SW480 (cell line): ENCODE results near the gene NAE1.

ENCODE experiments used
- DNase-seq: peaks from one replicate; pipeline ENCODE4 v3.0.0-alpha.2; 2016; ENCODE audit warnings: low spot score

Gene NAE1

DNA sequence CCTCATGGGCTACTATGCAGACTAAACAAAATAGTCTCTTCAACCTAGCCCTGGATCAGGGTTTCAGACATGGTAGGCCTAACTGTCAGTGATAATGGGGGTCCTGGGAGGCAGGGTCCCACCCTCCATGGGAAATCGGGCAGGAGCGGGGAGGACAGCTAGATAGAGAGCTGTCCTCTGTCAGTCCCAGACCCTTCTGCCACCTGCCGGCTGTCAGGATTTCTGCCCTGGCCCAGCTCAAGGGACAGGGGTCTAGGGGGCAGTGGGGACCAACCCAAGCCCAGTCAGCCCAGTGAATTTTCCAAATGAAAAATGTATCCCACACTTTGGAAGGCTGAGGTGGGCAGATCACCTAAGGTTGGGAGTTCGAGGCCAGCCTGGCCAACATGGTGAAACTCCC lies 18.8 kb upstream of the NAE1 start:
- no peak for DNase-seq

DNA sequence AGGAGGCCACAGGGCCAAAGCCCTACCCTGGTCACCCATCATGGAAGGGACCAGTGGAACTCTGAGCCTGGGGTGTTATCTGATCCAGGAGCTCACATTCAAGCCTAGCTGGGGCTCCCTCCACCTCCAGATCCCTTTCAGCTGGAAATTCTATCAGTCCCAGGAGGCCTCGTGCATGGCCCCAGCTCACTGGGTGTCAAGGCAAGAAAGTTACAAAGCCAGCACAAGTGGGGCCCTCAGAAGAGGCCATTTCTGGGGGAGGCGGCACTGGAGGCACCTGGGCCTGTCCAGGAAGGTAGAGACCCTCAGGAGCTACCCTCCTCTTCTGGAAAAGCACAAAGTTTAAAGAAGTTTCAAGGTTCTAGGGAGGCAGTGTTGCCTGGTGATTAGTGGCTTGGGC lies 18.2 kb upstream of the NAE1 start:
- DNase-seq = no peak

DNA sequence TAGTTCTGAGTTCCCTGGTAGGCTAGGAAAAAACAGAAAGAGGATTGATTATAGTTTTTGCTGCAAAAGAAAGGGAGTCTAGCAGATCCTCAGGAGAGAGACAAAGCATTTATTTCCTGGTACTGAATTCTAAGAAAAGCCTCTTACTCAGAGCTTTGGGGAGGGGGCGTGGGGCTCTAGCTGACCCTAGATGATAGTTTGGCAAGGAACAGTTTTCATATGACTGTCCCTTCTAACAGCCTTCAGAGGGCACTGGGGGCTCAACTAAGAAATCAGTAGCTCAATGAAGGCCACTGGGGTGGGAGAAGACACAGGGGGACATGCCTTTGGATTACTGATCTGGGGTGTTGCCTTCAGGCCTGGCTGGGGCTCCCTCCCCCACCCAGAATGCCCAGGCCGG lies 17.4 kb upstream of the NAE1 start:
- no peak for DNase-seq

DNA sequence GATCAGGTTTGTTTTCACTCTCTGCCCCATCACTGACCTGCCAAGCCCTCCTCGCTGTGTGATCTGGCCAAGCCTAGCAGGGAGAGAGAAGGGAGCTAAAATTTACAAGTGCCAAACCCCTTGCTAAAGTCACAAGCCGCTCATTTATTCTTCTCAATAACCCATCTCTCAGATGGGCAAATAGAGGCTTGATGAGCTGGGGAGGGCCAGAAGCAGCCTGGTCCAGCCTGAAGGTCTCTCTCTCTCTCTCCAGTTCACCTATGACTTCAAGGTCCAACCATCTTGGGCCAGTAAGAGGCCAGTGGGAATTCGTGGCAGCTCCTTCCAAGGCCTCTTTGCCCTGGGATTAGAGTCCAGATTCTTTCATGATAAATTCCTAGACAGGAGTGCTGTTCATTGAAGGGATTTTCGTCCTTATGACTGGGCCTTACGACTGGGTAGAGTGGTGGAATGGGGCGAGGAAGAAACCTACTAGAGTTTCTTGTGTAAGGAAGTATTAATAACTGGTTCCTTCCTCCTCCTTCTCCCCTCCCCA lies 16.8 kb upstream of the NAE1 start:
- DNase-seq = no peak

DNA sequence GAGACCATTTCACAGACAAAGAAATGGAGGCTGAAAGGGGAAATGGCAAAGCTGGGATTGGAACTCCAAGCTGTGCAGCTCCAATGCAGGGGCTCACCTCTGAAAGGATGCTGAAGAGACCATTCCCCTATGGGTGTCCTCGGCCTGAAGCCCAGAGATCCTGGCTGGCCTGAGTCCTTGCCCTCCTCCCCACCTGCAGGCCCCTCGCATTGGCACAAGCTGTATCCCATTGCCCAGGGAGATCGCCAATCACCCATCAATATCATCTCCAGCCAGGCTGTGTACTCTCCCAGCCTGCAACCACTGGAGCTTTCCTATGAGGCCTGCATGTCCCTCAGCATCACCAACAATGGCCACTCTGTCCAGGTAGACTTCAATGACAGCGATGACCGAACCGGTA lies 16.1 kb upstream of the NAE1 start:
- DNase-seq = no peak

DNA sequence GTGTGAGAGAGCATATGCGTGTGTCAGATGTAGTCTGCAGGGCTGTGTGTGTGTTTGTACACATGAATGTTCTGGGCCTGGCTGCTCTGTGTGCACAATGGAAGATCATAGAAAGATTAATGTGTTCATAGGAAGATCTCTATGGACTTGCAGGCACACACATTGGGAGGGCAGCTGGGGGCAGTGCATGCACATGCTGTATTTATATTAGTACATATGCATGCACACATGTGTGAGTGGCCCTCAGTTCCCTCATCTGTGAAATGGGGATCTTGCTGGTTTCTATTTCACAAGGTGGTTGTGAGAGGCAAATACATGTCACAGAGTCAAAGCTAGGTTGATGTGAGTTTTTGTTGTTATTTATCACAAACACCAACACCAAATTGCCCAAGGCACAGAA lies 15.5 kb upstream of the NAE1 start:
- no peak for DNase-seq

DNA sequence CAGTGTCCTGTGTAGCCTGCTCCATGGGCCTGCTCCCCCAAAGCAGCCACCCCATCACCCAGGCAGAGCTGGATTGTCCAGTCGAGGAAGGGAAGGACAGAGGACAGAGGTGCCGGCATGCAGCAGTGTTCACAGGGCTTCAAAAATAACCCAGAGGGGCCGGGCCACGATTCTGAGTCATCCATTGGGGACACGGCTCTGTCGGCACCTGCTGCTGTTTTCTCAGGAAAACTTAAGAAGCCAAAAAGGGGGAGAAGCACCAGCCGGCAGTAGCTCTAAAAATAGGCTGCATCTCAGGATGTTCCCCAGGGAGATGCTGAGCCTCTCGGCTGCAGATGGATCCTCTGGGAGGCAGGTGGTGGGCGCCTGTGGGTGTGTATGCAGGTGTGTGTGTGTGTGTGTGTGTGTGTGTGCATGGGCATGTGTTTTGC lies 15.0 kb upstream of the NAE1 start:
- no peak for DNase-seq

DNA sequence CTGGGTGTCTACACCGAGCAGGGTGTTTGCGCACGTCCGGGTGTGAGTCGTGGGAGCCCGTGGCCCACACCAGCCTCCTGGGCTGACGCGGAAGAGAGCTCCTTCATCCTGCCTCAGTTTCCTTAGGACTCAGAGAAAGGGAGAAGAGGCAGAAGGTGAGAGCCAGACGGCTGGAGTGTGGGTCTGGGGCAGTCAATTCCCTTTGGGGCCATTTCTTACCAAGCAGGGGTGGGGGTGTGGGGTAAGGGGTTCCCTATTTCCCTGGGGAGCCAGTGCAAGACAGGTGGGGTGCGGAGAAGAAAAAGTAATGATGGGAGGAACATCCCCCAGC lies 14.3 kb upstream of the NAE1 start:
- DNase-seq = no peak

DNA sequence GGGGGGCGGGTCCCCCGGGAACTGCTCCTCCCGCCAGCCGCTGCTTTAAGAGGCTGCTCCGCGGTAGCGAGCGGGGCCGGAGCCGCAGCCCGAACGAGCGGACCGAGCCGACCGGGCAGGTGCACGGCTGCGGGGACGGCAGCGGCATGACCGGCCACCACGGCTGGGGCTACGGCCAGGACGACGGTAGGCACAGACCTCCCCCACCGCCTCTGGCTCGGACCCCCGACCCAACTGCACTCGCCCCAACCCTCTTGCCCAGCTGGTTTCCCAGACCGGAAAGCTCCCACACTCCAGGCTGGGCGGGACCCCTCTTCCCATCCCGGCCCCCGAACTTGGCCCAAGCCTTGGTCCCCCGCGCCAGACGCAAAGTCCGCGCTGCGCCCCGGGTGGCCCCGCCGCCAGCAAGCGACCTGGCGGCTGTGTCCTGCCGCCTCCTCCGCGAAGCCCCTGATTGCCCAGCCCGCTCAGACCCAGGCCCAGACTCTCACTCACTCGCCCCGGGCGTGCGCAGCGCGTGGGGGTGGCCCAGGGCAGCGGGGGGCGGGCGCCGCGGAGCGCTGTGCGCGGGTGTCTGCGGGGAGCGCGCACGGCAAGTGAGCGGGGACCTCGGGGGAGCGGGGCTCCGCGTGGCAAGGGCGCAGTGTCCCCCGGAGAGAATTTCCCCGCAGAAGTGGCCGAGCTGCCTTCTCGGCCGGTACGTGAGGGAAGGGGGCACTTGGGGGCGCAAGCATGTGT lies 13.7 kb upstream of the NAE1 start, which contains the start of gene CA7:
TSS of gene CA7 (plus strand) at position 73 of the 738 bp plus-strand sequence. CDS start at position 147, 74 bp downstream.
- DNase-seq = no peak

DNA sequence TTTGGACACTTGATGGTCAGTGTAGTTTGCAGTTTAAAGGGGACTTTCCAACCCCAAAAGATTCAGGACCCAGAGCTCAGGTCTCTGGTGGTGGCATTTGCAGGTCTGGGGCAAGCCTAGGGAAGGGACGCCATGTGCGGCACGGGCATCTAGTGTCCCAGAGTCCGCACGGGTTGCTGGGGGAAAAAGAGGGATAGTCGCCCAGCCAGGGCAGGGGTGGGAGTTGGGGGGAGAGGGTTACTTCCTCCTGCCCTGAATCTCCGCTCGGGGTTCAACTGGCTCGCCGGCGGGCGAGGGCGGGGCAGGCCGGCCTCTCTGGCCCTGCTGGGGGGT lies 13.2 kb upstream of the NAE1 start:
- DNase-seq = no peak

DNA sequence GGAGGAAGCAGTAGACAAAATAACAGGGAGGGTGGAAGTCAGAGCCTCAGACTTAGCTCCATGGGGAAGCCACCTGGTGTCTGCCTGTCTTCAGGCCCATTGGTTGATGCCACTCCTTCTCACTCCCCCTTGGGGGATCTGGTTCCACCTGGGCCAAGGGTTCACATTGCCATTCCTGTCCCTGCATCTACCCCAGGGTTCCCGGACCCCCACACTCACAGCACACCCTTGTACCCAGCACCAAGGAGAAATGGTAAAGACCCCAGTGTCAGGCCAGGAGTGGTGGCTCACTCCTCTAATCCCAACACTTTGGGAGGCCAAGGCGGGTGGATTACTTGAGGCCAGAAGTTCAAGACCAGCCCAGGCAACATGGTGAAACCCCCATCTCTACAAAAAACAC lies 12.4 kb upstream of the NAE1 start:
- no peak for DNase-seq

DNA sequence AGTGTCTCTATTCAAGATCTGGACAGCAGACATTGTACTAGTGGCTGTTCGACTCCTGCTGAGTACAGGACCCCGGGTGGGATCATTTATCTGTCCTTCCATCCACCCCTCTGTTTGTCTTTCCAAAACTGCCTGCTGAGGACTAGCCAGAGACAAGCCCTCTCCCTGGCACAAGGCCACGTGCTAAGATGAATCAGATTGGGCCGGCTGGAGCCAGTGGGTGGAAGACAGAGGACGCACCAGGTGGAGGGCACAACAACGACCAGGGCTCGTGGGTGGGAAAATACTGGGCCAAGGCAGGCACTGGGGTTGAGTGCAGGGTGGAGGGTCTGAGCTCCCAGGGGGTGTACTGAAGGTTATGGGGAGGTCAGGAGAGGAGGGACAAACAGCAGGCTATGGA lies 12.0 kb upstream of the NAE1 start:
- DNase-seq = no peak

DNA sequence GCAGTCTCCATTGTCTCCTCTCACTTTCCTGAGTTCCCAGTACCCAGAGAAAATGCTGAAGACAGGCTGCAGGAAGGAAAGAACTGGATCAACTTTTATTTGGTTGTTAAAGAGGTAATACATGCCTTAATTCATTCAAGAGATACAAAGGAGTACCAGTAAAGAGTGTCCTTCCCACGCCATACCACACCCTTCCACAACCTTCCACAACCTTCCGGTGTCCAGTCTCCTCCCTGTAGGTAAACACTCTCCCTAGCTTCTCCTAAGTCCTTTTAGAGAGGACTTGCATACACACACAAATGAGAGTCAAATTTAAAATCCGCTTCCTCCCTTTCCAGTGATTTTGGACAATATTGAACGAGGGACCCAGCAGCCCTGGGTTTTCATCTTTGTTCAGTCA lies 10.6 kb upstream of the NAE1 start:
- no peak for DNase-seq

DNA sequence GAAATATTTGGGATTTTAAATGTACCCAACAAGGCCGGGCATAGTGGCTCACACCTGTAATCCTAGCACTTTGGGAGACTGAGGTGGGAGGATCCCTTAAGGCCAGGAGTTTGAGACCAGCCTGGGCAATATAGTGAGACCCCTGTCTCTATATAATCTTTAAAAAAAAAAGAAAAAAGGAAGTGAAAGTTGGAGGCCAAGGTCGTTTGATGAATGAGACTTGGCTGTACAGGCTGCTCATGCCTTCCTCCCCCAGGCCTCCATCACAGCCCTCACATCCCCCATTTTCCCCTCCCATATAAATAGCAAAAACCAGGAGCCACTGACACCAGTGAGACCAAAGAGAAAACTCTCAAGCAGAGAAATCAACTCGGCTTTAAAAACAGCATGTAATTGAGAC lies 10.1 kb upstream of the NAE1 start:
- no peak for DNase-seq

DNA sequence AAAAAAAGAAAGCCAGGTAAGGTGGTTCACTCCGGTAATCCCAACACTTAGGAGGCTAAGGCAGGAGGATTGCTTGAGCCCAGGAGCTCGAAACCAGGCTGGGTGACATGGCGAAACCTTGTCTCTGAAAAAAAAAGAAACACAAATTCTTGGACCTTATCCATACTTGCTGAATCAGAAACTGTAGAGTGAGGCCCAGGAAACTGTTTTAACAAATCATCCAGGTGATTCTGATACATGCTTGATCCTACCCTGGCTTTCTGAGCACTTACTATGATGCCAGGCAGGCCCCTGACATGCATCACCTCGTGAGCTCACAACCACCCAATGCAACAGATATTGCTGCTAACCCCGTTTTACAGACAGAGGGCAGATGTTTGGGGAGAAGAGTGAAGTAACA lies 4.0 kb upstream of the NAE1 start:
- DNase-seq = no peak

DNA sequence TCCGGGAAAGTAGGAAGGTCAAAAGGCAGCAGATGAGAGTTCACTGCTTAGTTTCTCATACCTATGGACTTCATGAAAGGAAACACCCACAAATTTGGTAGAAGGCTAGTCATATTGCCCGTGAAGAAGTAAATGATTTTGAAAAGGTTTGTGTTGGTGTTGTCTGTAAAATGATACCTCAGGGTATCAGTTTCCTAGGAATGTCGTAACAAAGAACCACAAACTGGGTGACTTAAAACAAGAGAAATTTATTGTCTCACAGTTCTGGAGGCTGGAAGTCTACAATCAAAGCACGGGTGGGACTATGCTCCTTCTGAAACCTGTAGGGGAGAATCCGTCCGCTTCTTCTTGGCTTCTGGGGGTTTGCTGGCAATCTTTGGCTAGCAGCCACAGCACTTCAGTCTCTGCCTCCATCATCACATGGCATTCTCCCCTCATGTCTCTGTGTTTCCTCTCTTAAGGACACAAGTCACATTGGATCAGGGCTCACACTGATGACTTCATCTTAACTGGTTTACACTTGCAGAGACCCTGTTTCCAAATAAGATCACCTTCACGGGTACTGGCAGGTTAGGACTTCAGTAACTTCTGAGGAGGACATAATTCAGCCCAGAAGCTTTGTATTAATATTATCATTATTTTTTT lies 2.0 kb upstream of the NAE1 start:
- no peak for DNase-seq

DNA sequence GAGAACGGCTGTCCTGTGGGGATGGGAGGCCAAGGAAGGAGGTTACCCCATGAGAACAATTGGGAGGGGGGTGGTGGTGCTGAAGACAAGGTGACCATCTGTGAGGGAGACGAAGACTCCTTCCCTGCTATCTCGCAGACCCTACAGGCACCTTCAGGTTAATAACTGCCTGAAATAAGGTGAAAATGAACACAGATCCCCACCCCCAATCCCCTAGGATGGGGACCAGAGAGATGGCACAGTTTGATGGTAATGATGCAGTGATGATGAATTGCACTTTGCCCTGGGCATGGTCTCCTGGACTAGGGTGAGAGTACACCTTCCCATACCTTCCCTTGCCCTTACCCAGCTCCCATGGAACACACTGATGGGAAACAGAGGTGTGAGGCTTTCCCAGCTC lies 1.4 kb upstream of the NAE1 start:
- DNase-seq = no peak

DNA sequence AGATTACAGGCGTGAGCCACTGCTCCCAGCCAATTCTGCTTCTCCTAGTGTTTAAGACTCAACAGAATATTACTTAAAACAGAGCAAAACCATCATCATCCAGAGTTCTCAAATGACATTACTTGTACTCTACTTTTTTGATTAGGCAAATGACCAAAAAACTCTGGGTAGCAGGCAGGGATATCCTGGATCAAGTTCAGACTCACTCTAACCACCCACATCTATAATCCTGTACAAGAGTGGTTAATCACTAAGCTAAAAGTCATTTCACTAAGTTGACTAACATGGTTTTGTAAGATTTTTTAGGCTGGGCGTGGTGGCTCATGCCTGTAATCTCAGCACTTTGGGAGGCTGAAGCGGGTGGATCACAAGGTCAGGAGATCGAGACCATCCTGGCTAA lies 6.8 kb downstream of the NAE1 start:
- no peak for DNase-seq

DNA sequence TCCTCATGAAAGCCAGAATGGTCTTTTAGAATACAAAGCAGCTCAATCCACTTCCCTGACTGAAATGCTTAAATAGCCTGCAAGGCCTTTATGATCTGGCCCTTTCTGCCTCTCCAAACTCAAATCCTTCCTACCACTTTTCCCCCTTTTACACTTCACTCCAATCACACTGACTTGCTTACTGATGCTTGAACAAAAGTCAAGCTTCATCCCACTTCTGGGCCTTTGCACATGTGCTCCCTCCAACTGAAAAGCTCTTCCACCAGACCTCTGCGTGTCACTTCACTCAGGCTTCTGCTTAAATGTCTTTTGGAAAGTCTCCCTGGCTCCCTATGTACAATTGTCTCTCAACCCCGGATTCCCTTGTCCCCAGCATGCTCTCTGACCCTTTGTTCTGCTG lies 16.0 kb downstream of the NAE1 start:
- DNase-seq = no peak

DNA sequence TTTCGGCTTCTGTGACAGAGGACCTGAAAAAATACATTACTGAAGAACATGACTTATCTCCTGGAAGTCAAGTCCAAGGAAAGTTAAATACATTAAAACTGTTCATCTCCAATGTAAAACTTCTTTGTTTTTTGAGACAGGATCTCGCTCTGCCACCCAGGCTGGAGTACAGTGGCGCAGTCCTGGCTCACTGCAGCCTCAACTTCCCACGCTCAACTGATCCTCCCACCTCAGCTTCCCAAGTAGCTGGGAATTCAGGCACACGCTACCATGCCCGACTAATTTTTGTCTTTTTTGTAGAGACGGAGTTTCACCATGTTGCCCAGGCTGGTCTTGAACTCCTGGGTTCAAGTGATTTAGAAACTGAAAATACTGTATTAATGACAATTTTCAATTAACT lies 19.7 kb downstream of the NAE1 start:
- no peak for DNase-seq

DNA sequence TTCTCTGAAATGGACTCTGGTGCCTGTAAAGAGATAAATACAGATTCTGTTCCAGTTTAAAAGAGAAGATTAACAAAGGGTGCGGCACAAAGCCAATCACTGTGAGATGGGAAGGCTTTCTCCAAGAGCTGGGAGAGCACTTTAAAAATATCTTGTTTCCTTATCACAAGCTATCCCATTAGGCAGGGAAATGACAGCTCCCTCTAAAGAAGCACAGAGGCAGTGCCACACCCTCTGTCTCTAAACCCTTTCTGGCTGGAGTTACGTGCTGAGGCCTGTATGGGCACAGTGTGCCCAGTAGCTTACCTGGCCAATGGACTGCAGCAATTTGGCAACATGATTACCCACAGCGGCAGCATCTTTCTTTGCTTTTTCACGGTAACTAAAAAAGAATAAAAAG lies 20.4 kb downstream of the NAE1 start:
- no peak for DNase-seq

DNA sequence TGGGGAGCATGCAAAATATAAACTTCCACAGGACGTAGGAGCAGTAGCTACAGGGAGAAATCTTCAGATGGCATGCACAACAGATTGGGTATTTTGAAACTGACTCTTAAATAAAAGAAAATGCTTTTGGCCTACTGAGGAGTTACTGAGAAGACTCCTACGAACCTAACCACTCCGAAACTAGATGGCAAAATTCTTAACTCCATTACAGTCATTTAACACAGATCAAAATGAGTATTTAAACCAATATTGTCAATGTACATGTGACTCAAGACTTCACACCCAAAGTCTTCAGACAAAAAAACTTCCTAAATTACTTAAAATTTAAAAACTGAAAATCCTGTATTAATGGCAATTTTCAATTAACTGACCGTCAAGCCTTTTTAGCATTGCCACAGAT lies 21.0 kb downstream of the NAE1 start:
- no peak for DNase-seq

DNA sequence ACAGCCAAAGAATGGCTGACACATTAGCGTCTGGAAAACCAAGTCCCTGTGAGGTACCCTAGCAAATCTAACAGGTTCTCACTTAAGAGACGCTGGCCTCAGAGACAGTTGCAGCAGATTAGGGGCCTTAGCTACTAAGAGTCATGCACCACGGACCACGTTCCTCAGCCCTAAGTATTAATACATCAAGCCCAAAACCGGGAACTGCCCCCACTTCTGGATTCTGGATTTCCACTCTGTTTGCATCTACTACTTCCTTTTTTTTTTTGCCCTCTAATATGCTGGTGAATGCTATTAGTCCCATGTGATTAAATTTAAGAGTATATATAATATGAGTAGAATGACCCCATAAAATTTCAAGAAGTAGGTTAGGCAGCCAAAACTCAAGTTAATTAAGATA lies 28.6 kb downstream of the NAE1 start:
- no peak for DNase-seq
